ENCODE measurements around the gene GNAQ. TPM values are rescaled to one million over a fixed set of nuclear protein-coding genes. Genes with fewer than 3 reads are reported as not detected.

Gene GNAQ
- polyA plus RNA-seq, 3 donors, result 8.3 to 51.0 (median 9.6) TPM

DNA sequence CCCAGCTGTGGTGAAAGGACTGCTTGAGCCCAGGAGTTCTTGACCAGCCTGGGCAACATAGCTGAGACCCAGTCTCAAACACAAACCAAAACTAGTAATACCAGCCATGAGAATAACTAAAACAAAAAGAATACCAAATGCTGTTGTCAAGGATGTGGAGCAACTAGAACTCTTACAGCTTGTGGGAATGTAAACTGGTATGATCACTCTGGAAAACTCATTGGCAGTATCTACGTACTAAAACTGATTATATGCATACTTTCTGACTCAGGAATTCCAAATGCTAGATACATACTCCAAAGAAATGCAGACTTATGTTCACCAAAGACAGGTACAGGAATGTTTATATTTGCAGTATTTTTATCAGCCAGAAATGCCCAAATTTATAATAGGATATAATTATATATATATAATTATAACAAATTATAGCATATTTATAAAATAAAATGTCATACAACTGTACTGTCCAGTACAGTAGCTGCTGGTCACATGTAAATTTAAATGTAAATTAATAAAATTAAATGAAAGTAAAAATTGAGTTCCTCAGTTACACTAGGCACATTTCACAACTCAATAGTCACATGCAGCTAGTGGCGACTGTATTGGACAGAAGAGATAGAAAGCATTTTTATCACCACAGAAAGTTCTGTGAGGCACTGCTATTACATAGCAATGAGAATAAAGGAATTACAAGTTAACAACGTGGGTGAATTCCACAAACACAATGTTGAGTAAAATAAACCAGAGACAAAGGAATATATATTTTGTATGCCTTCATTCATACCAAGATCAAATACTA is 118.5 kb downstream of the GNAQ start:
- Histone ChIP-seq H3K9me3 (replicated peaks in 1 of 2; ENCODE audit: control insufficient read depth in 1 of 2, insufficient read depth in 1 of 2, low read length in 2 of 2) (no peaks in the 10 kb centered on the region), H3K27me3 (ENCODE audit: control insufficient read depth in 2 of 2, insufficient read depth in 2 of 2, low read length in 2 of 2) (no peaks in the 10 kb centered on the region), H3K4me2 (replicated peaks; ENCODE audit: extremely low read depth, low read length, poor library complexity, severe bottlenecking) (no peak overlapping the region), H3K27ac (ENCODE audit: low read depth in 1 of 2, low read length in 2 of 2) (peak overlapping the region in 1 of 2 donors; percentile 54), H3K4me1 (ENCODE audit: control insufficient read depth in 1 of 2, insufficient read depth in 2 of 2, low read length in 2 of 2) (peaks cover 34 to 50% of the 10 kb centered on the region in 2 donors), H3K79me2 (ENCODE audit: insufficient read depth, low read length) (peaks cover 99% of the 10 kb centered on the region), H3K36me3 (replicated peaks in 1 of 2; ENCODE audit: control insufficient read depth in 1 of 2, insufficient read depth in 2 of 2, low read length in 2 of 2) (peaks cover 7 to 27% of the 10 kb centered on the region in 2 donors), H2AFZ (ENCODE audit: insufficient read depth, low read depth, low read length, poor library complexity, severe bottlenecking) (no peak overlapping the region), H3K9ac (ENCODE audit: insufficient read depth, low read length, poor library complexity, severe bottlenecking) (no peak overlapping the region), H4K20me1 (ENCODE audit: insufficient read depth, low read length) (peaks cover 86% of the 10 kb centered on the region), H3K4me3 (replicated peaks in 1 of 3; ENCODE audit: low read depth in 2 of 3, low read length in 3 of 3) (no peak overlapping the region)
- TF ChIP-seq, protein P1, sequence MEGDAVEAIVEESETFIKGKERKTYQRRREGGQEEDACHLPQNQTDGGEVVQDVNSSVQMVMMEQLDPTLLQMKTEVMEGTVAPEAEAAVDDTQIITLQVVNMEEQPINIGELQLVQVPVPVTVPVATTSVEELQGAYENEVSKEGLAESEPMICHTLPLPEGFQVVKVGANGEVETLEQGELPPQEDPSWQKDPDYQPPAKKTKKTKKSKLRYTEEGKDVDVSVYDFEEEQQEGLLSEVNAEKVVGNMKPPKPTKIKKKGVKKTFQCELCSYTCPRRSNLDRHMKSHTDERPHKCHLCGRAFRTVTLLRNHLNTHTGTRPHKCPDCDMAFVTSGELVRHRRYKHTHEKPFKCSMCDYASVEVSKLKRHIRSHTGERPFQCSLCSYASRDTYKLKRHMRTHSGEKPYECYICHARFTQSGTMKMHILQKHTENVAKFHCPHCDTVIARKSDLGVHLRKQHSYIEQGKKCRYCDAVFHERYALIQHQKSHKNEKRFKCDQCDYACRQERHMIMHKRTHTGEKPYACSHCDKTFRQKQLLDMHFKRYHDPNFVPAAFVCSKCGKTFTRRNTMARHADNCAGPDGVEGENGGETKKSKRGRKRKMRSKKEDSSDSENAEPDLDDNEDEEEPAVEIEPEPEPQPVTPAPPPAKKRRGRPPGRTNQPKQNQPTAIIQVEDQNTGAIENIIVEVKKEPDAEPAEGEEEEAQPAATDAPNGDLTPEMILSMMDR (IDR thresholded peaks at IDR 0.05), result no peak
- H3K9me3 Mint-ChIP-seq, result no peaks in the 10 kb centered on the region
- intact Hi-C loops (cut with micrococcal nuclease), result no loop called here
- H3K27ac Mint-ChIP-seq, result peak overlapping the region; percentile 43 to 73 (median 56)
- H3K36me3 Mint-ChIP-seq, result peaks cover 17 to 39% of the 10 kb centered on the region in 2 donors
- peaks cover 61% of the 10 kb centered on the region for H3K4me1 Mint-ChIP-seq
- no peaks in the 10 kb centered on the region for H3K27me3 Mint-ChIP-seq (ENCODE audit: low read depth in 3 of 3)
- WGBS (ENCODE audit: insufficient coverage), result no CpG with 5 or more reads among the region's 3 CpGs
- no peak overlapping the region for H3K4me3 Mint-ChIP-seq
- peak in 2 of 3 donors; percentile 36 to 42 for DNase-seq

GRCh38 chr9:77911928-77912327 is 119.7 kb downstream of the GNAQ start:
- H3K9me3 ChIP-seq (replicated peaks in 1 of 2; ENCODE audit: control insufficient read depth in 1 of 2, insufficient read depth in 1 of 2, low read length in 2 of 2), result no peaks in the 10 kb centered on the region
- no CpG with 5 or more reads among the region's 2 CpGs for WGBS (ENCODE audit: insufficient coverage)
- no peak overlapping the region for H2AFZ ChIP-seq (ENCODE audit: insufficient read depth, low read depth, low read length, poor library complexity, severe bottlenecking)
- peaks cover 99% of the 10 kb centered on the region for H3K79me2 ChIP-seq (ENCODE audit: insufficient read depth, low read length)
- peak overlapping the region in 1 of 2 donors; percentile 43 for H3K27ac ChIP-seq (ENCODE audit: low read depth in 1 of 2, low read length in 2 of 2)
- Mint-ChIP-seq H3K36me3 (peaks cover 17 to 38% of the 10 kb centered on the region in 2 donors), H3K4me1 (peaks cover 62% of the 10 kb centered on the region), H3K27me3 (ENCODE audit: low read depth in 3 of 3) (no peaks in the 10 kb centered on the region), H3K4me3 (no peak overlapping the region), H3K27ac (peak overlapping the region in 1 of 7 donors; percentile 63), H3K9me3 (no peaks in the 10 kb centered on the region)
- H3K36me3 ChIP-seq (replicated peaks in 1 of 2; ENCODE audit: control insufficient read depth in 1 of 2, insufficient read depth in 2 of 2, low read length in 2 of 2), result peaks cover 4 to 24% of the 10 kb centered on the region in 2 donors
- no peak overlapping the region for H3K4me2 ChIP-seq (replicated peaks; ENCODE audit: extremely low read depth, low read length, poor library complexity, severe bottlenecking)
- H3K4me3 ChIP-seq (replicated peaks in 1 of 3; ENCODE audit: low read depth in 2 of 3, low read length in 3 of 3), result no peak overlapping the region
- H3K4me1 ChIP-seq (ENCODE audit: control insufficient read depth in 1 of 2, insufficient read depth in 2 of 2, low read length in 2 of 2), result peaks cover 41 to 50% of the 10 kb centered on the region in 2 donors
- H3K27me3 ChIP-seq (ENCODE audit: control insufficient read depth in 2 of 2, insufficient read depth in 2 of 2, low read length in 2 of 2), result no peaks in the 10 kb centered on the region
- H4K20me1 ChIP-seq (ENCODE audit: insufficient read depth, low read length), result peaks cover 89% of the 10 kb centered on the region
- DNase-seq, result no peak
- TF ChIP-seq, protein P1 (IDR thresholded peaks at IDR 0.05), result no peak
- no peak overlapping the region for H3K9ac ChIP-seq (ENCODE audit: insufficient read depth, low read length, poor library complexity, severe bottlenecking)
- intact Hi-C loops (cut with micrococcal nuclease), result no loop called here

Measured in CD14-positive monocyte (primary cell).